HUDEP-2 (cell line): ENCODE measurements around the gene FCRL6.

ENCODE experiments used
- DNase-seq, 76 experiments: peaks; one replicate each; lab custom pipeline; 2025; ENCODE audit not compliant: unreplicated experiment in 76 of 76; lab: John Stamatoyannopoulos, UW

The FCRL6 gene, protein sequence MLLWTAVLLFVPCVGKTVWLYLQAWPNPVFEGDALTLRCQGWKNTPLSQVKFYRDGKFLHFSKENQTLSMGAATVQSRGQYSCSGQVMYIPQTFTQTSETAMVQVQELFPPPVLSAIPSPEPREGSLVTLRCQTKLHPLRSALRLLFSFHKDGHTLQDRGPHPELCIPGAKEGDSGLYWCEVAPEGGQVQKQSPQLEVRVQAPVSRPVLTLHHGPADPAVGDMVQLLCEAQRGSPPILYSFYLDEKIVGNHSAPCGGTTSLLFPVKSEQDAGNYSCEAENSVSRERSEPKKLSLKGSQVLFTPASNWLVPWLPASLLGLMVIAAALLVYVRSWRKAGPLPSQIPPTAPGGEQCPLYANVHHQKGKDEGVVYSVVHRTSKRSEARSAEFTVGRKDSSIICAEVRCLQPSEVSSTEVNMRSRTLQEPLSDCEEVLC

DNA sequence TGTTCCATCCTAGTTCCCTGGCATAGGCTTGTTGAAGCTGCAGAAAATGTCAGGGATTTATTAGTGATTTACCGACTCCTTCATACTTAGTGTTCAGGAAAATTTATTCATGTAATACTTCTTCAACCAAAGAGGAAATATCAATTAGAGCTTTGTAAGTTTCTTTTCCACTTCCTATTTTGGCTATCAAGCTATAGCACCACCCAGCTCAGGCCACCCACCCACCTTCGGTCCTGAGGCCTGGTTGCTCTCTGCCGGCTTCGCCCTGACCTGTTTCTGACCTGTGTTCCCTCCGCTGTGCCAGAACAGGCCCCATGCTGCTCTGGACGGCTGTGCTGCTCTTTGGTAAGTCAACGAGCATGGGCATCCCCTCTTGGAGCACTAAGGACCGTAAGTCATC lies at the start of gene FCRL6:
TSS of gene FCRL6 (plus strand) at position 250 of the 400 bp plus-strand sequence. CDS start at position 315, 65 bp downstream.
- DNase-seq = no peak

DNA sequence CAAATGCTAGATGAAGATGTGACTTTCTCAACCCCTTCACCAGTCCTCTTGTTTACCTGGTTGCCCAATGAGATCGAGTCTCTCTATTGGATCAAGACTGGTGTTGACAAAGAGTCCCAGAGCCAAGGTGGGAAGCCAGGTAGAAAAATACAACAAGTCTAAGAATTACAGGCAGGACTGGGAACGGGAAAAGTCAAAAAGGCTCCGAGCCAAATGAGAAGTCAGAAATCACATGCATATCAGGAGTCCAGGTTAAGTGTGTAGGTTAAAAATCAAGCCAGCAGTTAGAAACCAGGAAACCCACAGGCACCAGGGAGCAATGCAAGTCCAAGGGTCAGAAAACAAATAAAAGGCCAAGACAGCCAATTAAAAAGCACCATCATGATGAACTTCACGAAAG lies 48.8 kb upstream of the FCRL6 start:
- no peak for DNase-seq

DNA sequence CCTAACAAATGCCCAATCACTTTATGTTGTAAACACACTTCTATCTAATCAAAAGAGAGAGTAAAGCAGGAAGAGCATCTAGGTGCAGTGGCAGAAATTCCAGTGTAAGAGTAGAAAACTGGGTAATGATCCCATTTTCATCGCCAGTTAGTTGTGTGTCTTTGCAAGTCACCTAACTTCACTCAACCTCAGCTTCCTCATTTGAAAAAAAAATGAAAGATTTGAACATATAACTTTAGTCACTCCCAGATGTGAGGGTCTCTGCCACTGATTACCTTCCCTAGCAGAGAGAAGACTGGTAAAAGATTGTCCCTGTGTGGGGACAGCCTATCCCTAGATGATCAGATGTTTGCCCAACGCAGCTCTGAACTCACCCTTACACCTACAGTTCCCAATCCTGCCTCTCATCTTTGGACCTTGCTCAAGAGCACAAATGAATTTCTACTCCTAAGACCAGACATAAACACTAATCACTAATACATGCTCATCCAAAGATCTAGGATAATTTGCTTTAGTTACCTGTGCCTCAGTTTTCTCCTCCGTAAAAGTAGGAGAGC lies 46.6 kb upstream of the FCRL6 start:
- no peak for DNase-seq

DNA sequence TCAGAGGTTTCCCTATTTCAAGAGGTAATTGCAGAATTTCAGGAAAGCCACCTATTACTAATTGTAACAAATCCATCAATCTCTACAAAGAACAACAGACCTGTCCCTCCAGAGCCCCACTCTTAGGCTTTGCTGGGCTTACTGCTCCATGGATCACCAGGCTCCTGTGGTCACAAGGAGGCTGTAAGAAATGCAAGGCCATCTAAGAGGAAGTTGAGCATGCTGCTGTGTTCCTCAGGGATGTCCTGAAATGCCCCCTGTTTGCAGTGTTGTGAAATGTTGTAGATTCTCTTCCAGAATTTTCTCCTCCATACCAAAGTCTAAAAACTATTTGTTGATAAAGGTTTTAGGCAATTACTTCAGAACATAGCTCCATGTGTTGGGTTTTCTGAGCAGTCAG lies 45.8 kb upstream of the FCRL6 start:
- no peak for DNase-seq

DNA sequence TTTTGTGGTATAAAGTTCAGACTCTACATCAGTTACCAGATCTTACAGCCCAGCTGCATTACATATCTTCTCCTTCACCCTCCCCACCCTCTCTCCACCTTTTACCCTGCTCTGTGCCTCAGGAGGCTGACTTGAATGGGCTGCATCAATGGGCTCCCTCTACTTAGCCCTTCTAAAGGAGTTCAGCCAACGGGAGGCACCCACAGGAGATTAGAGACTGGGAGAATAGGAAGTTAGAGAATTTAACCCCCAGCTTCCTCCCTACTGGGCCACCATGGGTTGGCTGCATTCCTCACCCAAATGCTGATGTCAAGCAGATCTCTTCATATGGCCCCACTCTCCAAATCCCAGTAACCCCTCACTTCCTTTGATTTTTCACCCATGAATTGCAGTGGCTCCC lies 38.5 kb upstream of the FCRL6 start:
- no peak for DNase-seq

DNA sequence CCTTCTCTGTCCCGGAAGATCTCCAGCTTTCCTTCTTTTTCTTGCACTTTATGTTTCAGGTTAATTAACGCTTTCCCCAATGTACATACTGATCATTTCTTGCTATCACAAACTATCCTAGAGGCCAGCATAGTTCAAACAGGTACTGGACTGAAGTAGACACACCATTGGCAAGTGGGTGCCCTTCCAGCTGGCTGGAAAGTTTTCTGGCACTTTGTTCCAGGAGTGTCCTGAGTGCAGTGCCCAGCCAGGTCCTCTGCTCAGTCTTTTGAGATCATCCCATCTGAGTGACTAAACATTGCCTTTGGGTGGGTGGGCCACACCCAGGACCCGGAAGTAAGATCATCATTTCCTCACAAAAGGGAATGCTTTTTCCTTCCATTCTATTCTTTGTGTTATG lies 36.4 kb upstream of the FCRL6 start:
- no peak for DNase-seq

DNA sequence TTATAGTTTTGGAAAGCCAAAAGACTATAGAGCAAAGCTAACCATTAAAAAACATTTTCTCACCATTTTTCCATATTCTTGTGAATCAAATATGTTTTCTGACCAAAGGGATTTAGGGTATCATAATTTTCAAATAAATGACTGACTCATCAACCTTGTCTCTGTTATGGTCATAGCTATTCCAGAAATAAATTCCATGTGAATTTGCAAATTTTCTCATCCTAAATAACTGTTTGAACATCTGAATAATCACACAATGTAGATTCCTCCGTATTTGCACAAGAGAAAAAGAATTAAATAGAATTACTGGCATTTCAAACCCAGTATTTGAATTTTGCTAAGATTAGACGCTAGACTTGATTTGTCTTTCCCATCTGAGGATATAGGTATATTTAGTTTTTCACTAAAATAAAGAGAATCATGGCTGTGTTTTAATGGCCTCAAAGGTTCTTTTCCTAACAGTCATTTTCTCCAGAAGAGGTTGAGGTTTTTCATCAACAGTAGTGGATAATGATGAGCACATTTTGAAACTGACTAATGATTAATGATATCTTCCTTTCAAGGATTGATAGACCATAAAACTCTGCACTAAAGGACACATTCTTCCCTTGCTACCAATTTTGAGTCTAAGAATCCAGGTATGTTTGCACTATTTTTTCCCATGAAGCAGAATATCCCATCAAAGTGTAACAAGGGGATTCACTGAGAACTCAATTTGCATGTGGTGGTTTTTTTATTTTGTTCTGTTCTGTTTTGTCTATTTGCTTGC lies 30.8 kb upstream of the FCRL6 start:
- no peak for DNase-seq

DNA sequence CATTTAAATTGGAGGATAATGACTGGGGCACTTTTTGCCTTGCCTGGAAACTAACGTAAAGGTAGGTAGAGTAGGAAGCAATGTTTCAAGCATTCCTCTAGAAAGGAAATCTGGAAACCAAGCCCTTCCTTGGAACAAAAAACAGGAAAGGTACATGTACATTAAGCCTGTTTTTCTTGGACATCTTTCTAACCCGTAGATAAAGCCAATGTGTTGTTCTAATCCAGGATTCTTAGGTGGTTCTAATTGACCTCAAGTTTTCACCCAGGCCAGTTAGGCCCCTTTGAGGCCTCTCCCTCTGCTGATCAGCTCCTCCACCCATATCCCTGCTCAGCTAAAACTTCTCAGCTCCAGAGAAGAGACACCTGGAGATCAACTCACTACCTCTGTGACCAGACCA lies 27.7 kb upstream of the FCRL6 start:
- DNase-seq = no peak

DNA sequence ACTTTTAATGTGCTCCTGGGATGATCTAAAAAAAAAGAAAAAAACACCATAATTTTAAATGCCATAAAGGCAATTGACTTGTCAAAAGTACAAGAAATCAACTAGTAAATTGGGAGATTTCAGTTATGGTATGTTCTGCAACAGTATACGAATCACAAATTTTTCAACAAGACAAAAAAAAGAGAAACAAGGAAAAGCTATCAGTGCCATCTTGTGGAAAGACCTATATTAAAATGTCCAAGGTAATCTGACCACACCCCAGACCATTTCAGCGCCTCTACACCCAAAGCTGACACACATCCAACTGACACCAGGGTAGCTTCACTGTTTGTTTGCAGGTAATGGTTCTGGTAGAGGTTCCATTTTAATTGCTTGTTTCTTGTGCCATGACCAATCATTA lies 26.4 kb upstream of the FCRL6 start:
- no peak for DNase-seq

DNA sequence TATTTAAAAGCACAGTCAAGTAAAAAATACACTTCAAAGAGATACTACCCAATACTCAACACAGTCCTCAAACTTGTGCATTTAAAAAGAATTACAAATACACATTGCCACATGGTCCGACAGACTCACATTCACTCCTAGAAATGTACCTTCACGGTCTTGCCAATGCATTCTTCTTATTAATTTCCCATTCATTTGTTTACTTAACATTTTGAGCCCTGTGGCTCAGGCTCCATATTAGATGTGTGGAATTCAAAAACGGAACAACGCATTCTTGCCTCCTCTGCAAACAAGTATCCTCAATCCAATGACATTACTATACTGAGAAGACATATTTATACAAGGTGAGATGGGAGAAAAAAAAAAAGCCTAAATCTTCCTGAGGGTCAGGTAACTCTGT lies 23.9 kb upstream of the FCRL6 start:
- DNase-seq = no peak

DNA sequence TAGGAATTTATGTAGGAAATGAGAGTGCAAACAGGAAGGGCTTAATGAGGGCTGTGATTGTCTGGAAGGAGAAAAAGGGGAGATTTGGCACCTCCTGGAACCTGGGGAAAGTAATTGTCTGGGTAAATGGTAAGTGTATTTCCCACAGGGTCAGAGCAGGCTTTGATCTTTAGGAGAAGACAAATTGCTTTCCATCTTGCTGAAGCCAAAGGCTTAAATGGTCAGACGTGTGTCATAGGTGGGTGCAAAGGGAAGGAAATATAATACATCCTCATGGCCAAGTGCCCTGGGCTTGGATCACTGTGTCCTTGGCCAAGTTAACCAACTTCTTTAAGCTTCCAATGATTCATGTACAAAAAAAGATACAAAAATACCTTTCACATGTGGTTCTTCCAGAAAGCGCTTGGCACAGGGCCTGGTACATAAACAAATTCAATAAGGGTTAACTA lies 22.7 kb upstream of the FCRL6 start:
- no peak for DNase-seq

DNA sequence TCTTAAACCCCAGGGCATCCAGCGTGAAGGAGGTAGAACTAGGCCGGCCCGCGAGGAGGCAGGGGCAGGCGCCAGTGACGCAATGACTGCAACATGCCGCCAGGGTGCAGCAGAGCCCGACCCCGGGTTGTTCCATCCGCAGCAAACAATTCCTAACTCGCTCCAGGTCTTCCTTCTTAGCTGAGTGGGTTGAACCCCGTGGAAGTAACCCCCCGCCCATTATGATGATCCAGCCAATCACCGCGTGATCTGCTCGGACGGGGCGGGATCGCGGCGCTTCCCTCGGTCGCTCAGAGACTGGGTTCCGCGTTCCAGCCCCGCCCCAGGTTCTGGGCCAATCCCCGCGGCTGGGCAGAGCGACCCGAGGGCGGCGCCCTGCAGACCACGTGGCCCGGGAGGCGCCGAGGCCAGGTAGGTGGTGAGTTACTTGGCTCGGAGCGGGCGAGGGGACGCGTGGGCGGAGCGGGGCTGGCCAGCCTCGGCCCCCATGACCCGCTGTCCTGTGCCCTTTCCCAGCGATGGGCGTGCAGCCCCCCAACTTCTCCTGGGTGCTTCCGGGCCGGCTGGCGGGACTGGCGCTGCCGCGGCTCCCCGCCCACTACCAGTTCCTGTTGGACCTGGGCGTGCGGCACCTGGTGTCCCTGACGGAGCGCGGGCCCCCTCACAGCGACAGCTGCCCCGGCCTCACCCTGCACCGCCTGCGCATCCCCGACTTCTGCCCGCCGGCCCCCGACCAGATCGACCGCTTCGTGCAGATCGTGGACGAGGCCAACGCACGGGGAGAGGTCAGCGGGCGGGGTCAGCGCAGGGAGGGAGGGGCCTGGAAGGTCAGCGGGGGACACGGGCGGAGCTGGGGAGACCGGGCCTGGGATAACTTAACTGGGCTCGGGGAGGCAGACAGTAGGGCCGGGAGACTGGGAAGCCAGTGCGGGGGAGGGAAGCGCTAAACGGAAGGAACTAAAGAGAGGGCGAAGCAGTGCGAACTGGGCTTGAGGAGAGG lies 21.3 kb upstream of the FCRL6 start, which contains the start of gene DUSP23:
TSS of gene DUSP23 (plus strand) at position 380 of the 1,000 bp plus-strand sequence. CDS start at position 519, 139 bp downstream.
- DNase-seq = peak; percentile 32 to 97 (median 93)

DNA sequence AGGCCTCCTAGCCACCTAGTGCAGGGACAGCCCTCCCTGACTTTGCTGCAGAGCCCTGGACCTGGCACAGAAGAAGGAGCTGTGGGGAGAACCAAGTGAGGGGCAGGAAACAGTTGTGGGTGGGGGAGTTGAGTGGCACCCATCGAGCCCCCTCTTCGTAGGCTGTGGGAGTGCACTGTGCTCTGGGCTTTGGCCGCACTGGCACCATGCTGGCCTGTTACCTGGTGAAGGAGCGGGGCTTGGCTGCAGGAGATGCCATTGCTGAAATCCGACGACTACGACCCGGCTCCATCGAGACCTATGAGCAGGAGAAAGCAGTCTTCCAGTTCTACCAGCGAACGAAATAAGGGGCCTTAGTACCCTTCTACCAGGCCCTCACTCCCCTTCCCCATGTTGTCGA lies 20.2 kb upstream of the FCRL6 start:
- DNase-seq = no peak

DNA sequence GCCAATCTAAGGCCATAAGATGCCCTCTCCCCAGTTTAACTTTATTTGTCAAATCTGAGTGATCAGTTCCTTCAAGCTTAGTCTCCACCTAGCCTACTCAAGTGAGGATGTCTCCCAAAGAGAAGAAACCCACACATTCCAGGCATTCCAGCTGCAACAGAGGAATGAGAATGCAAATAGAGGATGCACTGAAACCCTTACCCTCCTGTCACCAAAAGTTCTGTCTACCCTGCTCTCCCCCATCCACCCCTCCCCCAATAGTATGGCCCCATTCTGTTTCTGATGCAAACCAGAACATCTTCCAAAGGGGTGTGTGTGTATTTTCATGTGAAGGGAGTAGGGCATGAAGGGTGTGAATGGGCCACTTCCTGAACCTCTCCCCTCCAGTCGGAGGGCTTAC lies 18.4 kb upstream of the FCRL6 start:
- no peak for DNase-seq

DNA sequence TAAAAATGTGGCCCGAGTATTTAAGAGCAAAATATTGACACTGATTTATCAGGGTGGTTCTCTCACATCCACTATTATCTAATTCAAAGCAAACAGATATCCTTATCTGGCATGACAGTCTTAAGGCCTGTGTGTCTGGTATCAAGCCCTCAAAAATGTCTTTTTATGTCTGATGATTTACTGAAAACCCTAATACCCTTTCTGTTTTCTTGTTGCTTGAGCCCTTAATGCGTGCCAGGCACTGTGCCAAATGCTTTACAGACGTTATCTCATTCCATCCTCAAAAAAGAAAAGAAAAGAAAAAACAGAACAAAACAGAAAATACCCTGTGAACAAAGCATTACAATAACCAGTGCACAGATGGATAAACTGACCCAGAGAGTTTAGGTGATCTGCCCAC lies 15.7 kb upstream of the FCRL6 start:
- no peak for DNase-seq

DNA sequence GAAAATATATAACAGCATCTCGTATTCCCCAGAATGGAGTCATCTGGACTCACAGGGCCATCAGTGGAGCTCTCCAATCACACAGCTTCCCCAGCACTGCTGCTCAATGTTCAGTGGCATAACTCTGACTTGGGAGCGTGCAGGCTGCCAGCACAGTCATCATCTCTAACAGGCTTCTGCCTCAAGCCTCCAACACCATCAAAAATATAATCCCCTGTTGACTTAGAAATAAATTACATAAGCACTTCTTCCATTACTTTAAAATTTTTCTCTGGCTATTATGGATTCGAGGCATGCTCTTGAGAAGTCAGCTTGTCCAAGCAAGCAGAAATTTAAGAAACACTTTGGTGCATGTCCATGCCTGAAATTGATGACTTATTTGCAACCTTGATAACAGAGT lies 15.2 kb upstream of the FCRL6 start:
- no peak for DNase-seq

DNA sequence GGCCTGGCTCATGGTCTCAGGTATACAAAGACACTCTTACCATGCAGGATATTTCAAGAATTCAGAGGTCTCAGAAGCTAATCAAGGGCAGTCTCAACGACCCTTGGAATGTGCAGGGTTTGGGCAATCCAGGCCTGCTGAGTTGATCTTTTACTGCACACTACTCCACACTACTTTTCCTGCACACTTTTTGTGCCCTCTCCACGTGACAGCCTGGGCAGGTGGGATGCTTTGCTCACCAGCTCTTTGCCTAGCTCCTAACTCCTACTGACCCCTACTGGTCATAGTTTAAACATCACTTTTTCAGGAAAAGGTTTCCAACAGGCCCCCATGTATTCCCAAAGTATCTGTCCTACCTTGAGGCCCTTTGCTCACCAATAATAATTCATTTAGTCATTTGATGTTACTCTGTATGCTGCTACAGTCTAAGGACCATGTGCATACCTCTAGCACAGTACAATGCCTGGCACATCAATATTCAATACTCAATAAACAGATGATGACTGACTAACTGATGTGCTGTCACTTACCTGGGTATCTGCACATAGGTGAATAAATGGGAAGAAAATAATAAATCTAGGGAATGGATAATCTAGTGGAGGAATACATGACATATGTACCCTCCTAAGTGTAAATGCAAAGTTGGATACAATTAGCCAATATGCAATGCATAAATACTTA lies 11.8 kb upstream of the FCRL6 start:
- peak in 5 of 76 experiments; percentile 2 to 29 (median 9) for DNase-seq

DNA sequence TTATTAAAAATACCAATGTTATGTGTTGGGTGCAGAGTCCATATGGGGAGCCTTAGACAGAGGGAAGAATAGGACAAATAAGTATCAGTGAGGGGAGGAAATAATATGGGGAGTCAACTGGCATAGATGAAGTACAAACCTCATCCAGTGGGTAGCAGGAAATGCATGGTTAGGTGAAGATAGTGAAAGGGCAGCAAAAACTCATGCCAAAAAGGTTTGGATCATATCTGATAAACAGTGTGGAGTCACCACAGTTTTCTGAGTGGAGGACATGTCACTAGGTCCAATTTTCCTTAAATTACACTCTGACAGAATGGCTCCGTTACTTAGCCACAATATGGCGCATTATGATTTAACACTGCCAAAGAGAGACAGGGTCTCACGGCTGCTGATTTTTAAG lies 11.1 kb upstream of the FCRL6 start:
- DNase-seq = no peak

DNA sequence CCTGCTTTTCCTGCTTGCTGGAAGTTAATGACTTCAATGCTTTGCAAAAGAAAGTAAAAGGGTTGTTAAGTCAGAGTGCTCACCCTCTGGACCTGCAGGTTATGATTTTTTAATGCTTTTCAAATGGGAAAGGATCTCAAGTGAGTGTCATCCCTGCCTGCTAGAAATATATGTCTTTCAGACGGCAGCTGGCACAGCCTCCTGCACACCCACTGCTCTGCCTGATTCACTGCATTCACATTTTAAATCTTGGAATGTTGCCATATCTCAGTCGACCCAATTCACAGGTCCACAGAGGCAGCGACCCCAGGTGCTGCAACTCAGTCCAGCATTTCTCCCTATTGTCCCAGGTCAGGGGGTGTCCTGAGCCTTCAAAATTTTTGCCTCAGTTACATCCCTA lies 10.7 kb upstream of the FCRL6 start:
- DNase-seq = no peak

DNA sequence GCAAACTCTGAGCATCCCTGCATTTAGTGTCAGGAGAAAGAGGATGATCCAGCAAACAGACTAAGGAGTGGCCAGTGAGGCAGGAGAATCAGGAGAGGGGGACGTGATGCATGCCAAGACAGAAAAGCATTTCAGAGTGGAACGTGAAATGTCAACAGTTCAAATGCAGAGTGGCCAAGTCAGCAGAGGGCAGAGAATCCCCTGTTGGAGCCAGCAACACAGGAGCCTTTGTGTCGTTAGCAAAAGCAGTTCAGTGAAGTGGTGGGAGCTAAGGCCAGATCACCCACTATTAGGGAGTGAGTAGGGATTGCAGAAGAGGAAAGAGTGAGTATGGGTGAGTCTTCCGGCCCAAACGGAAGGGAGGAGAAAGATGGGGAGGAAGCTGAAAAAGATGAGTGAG lies 6.6 kb upstream of the FCRL6 start:
- no peak for DNase-seq
